GM19438 (cell line): ENCODE measurements around the gene CYP39A1.

Experiments
- ATAC-seq: cut with Tn5 transposase; IDR thresholded peaks from one replicate; pipeline ENCODE4 v1.9.1; 2021; ENCODE audit warnings: low read depth; ENCODE audit not compliant: unreplicated experiment

The CYP39A1 gene

DNA sequence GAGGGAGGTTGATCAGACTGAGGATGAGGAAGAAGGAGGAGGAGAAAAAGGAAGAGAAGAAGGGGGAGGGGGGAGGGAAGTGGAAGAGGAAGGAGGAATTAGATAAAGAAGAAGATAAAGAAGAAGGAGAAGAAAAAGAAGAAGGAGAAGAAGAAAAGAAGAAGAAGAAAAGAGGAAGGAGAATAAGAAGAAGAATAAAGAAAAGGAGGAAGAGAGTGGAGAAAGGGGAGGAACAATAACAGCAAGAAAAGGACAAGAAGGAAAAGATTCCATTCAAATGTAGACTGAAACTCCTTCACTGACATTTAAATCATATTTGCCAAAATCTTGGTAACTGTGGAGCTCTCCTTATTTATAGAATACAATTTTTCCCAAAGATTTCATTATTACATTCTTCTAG, 127.0 kb downstream of the CYP39A1 start:
- ATAC-seq: no peak

GRCh38 chr6:46521464-46521971, 131.1 kb downstream of the CYP39A1 start:
- ATAC-seq: no peak

DNA sequence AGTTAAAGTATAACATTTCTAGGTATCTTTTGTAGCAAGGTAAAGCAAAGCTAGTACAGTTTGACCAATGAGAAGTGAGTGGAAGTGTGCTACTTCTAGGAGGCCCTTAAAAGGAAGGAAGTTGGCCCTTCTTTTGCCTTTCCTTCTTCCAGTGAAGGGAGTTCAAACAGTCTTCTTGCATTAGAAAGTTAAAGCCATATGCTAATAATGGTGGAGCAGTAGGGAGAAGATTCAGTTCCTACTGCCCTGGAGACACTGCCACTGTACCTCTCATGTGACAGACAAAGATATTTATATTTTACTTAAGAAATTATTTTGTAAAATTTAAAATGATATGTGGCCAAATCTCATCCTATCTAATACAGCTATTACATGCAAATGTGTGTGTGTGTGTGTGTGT, 135.4 kb downstream of the CYP39A1 start:
- ATAC-seq: no peak

- ATAC-seq: no peak
Observed at GRCh38 chr6:46513533-46513932, 139.1 kb downstream of the CYP39A1 start.

- ATAC-seq: no peak
Observed at GRCh38 chr6:46511320-46511719, 141.3 kb downstream of the CYP39A1 start.

DNA sequence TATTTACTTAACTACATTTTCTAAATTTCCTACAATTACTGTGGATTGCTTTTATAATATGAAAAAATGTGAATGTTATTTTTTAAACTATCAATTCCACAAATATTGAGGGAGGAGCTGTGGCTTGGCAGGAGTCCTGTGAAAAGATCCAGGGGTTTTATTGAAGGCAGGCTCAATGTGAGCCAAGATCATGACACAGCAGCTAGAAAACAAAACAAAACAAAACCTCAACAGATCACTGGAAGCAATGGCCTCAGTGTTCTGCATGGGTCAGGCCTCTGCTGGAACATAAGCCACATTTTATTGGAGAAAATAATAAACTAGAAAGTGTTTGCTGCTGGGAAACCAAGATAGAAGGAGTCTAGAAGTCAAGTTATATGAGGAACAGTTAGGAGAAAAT, 142.0 kb downstream of the CYP39A1 start:
- no peak for ATAC-seq

DNA sequence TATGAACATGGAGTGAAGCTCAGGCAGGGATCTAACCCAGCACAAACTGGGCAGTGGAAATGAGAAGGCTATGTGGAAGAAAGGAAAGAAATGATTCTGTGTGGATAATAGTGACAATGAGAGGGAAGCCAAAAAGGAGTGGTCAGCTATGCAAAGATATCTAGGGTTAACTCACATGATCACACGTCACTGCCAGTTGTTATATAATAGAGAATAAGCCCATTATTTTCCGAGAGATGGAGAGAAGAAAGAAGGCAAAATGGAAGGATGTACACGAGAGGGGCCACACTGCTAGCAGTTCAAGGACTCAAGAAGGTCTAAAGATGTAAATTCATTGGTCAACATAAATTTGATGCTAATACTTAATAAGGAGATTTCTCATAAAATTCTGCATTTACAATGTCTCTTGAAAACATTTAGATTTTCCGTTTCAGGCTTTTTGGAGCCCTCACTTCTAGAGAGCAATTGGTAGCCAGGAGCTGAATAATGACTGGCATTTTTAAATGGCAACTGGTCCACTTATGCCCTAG, 142.6 kb downstream of the CYP39A1 start:
- ATAC-seq: no peak

GRCh38 chr6:46509063-46509462, 143.6 kb downstream of the CYP39A1 start:
- no peak for ATAC-seq

DNA sequence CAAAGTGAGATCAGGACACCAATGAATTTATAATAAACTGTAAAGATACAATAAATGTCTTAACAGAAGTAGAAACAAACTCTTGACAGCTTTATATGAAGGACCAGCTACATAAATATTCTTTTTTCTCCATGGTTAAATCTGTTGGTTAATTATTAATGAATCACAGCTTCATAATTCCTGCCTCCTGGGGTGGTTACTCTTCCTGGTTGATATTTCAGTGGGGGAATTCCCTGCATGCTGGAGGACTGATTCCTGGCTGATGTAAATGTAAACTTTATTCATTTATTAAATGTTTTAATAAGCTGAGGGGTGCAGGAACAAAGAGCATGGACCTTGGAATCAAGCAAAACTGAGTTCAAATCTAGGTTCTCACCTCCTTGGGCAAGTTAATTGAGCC, 145.2 kb downstream of the CYP39A1 start:
- ATAC-seq: no peak

- ATAC-seq: no peak
Observed at GRCh38 chr6:46505693-46506512, 146.7 kb downstream of the CYP39A1 start.

- ATAC-seq: no peak
Observed at GRCh38 chr6:46504242-46504641, 148.4 kb downstream of the CYP39A1 start.

DNA sequence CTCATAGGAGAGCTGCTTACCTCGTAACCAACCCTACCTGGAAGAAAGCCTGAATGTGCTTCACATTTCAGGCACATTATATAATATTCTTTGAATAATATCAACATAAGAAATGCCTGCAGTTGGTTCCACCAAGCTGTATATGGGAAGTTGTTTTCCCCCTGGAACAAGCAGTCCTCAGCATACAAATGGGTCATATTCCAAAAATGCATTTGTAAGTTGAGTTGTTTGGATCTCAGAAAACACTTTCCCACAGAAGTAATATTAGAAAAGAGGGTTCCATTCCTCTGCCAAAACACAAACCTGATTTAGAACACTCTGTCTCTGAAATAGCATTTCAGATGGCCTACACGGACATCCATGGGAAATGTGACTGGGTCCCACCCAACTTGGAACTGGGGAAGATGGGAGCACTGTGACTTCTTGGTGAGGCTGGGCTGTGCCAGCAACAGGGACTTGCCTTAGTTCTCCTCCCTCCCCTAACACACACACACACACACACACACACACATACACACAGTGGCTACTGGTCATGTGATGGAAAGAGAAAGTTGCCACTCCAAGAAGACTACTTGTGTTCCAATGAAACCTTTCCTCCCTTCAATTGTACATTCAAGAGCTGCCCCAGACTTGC, 150.0 kb downstream of the CYP39A1 start:
- ATAC-seq: no peak

GRCh38 chr6:46501136-46502089, 151.2 kb downstream of the CYP39A1 start:
- ATAC-seq: no peak

- ATAC-seq: no peak
Observed at GRCh38 chr6:46500382-46500781, 152.2 kb downstream of the CYP39A1 start.
